GM21515 (cell line): ENCODE results near the gene BCCIP.

Experiments
- ATAC-seq: cut with Tn5 transposase; IDR thresholded peaks from one replicate; pipeline ENCODE4 v1.9.1; 2021; ENCODE audit not compliant: unreplicated experiment

The BCCIP gene

GRCh38 chr10:125883211-125883610, 59.9 kb downstream of the BCCIP start:
- no peak for ATAC-seq
